ENCODE measurements around the gene SORCS2.

The SORCS2 gene

DNA sequence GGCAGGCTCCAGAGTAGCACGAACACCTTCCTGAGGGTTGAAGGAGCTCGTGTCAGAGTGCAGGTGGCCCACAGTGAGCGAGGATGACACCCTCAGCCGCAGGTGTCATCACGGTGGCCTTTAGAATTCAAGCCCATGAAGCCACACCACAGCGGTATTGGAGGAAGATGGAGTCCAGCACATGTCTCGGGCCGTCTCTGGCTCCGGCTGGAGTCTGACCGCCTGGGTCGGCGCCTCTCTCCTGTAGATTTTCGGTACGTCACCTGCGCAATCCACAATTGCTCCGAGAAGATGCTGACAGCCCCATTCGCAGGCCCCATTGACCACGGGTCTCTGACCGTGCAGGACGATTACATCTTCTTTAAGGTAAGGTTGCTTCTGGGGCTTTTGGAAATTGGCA lies 471.8 kb downstream of the SORCS2 start:
- H2AK5ac ChIP-seq (ENCODE audit: low read length, severe bottlenecking) = no peak overlapping the region
- H3K27me3 ChIP-seq (ENCODE audit: control insufficient read depth in 1 of 2, insufficient read depth in 1 of 2, low read length in 2 of 2) = peaks cover 0 to 17% of the 10 kb centered on the region in 2 experiments
- H3K9ac ChIP-seq (ENCODE audit: low read length) = no peak overlapping the region
- no peaks in the 10 kb centered on the region for H3K79me1 ChIP-seq (replicated peaks; ENCODE audit: low read length, poor library complexity, severe bottlenecking)
- no peak overlapping the region for H2AFZ ChIP-seq (ENCODE audit: low read depth, low read length)
- H3K14ac ChIP-seq (ENCODE audit: low read length in 2 of 2) = no peak overlapping the region
- no peak overlapping the region for H2BK5ac ChIP-seq (ENCODE audit: low read depth, low read length, poor library complexity, severe bottlenecking)
- WGBS = 91% methylated on average over 20 of the region's 20 CpGs
- DNase-seq = no peak
- H2BK12ac ChIP-seq (ENCODE audit: low read length in 2 of 2) = no peak overlapping the region
- no peak overlapping the region for H4K91ac ChIP-seq (ENCODE audit: low read length)
- H3K4me3 ChIP-seq (ENCODE audit: insufficient read depth in 1 of 2, low read depth in 1 of 2, low read length in 2 of 2) = no peak overlapping the region
- no peak overlapping the region for H3K4ac ChIP-seq (ENCODE audit: low read depth in 1 of 2, low read length in 2 of 2)
- no peak overlapping the region for H3K4me2 ChIP-seq (ENCODE audit: low read length, poor library complexity, severe bottlenecking)
- H3K9me3 ChIP-seq (ENCODE audit: control insufficient read depth, low read length) = no peaks in the 10 kb centered on the region
- H3K4me1 ChIP-seq (ENCODE audit: control insufficient read depth, insufficient read depth, low read depth, low read length) = peaks cover 10% of the 10 kb centered on the region
- H2BK120ac ChIP-seq (ENCODE audit: low read depth, low read length) = no peak overlapping the region
- H3K18ac ChIP-seq (ENCODE audit: low read depth in 1 of 2, low read length in 2 of 2) = no peak overlapping the region
- no peak overlapping the region for H3K23ac ChIP-seq (ENCODE audit: low read length in 2 of 2)
- no peak overlapping the region for H4K8ac ChIP-seq (ENCODE audit: low read length)
- no peaks in the 10 kb centered on the region for H3K36me3 ChIP-seq (ENCODE audit: control insufficient read depth in 1 of 2, insufficient read depth in 2 of 2, low read depth in 1 of 2, low read length in 2 of 2)
- no peak overlapping the region for H3K27ac ChIP-seq (ENCODE audit: low read length, poor library complexity, severe bottlenecking)
- no peak overlapping the region for H2BK15ac ChIP-seq (ENCODE audit: low read depth, poor library complexity, severe bottlenecking)

DNA sequence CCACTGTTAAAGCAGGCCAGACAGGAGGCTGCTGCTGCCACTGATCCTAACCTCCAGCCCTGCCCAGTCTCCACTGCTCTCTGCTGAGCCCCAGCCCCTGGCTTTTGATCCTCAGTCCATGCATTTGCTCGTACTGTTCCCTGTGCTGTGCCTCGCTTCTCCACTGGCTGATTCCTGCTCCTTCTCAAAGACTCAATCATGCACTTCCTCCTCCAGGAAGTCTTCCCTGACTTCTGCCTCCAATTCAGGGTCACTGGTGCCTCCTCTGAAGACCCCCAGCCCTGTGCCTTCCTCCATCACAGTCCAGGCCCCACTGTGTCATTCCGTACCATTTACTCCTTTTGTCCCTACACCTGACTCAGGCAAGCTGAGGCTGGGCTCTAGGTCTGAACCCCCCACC lies 473.0 kb downstream of the SORCS2 start:
- DNase-seq = no peak
- no peak overlapping the region for H3K14ac ChIP-seq (ENCODE audit: low read length in 2 of 2)
- H2AK5ac ChIP-seq (ENCODE audit: low read length, severe bottlenecking) = no peak overlapping the region
- H3K18ac ChIP-seq (ENCODE audit: low read depth in 1 of 2, low read length in 2 of 2) = no peak overlapping the region
- no peak overlapping the region for H2BK12ac ChIP-seq (ENCODE audit: low read length in 2 of 2)
- no peak overlapping the region for H3K4me2 ChIP-seq (ENCODE audit: low read length, poor library complexity, severe bottlenecking)
- no peaks in the 10 kb centered on the region for H3K9me3 ChIP-seq (ENCODE audit: control insufficient read depth, low read length)
- no peak overlapping the region for H2BK120ac ChIP-seq (ENCODE audit: low read depth, low read length)
- H4K91ac ChIP-seq (ENCODE audit: low read length) = no peak overlapping the region
- no peak overlapping the region for H2BK15ac ChIP-seq (ENCODE audit: low read depth, poor library complexity, severe bottlenecking)
- H3K4ac ChIP-seq (ENCODE audit: low read depth in 1 of 2, low read length in 2 of 2) = no peak overlapping the region
- no peak overlapping the region for H3K23ac ChIP-seq (ENCODE audit: low read length in 2 of 2)
- H3K4me3 ChIP-seq (ENCODE audit: insufficient read depth in 1 of 2, low read depth in 1 of 2, low read length in 2 of 2) = no peak overlapping the region
- no peak overlapping the region for H3K9ac ChIP-seq (ENCODE audit: low read length)
- WGBS = 88% methylated on average over 3 of the region's 3 CpGs
- H3K4me1 ChIP-seq (ENCODE audit: control insufficient read depth, insufficient read depth, low read depth, low read length) = peaks cover 6% of the 10 kb centered on the region
- no peak overlapping the region for H2BK5ac ChIP-seq (ENCODE audit: low read depth, low read length, poor library complexity, severe bottlenecking)
- no peaks in the 10 kb centered on the region for H3K79me1 ChIP-seq (replicated peaks; ENCODE audit: low read length, poor library complexity, severe bottlenecking)
- H3K27ac ChIP-seq (ENCODE audit: low read length, poor library complexity, severe bottlenecking) = no peak overlapping the region
- no peaks in the 10 kb centered on the region for H3K36me3 ChIP-seq (ENCODE audit: control insufficient read depth in 1 of 2, insufficient read depth in 2 of 2, low read depth in 1 of 2, low read length in 2 of 2)
- H3K27me3 ChIP-seq (ENCODE audit: control insufficient read depth in 1 of 2, insufficient read depth in 1 of 2, low read length in 2 of 2) = peaks cover 0 to 11% of the 10 kb centered on the region in 2 experiments
- H4K8ac ChIP-seq (ENCODE audit: low read length) = no peak overlapping the region
- H2AFZ ChIP-seq (ENCODE audit: low read depth, low read length) = no peak overlapping the region

GRCh38 chr4:7666011-7666410 lies 473.7 kb downstream of the SORCS2 start:
- Histone ChIP-seq H3K4me2 (ENCODE audit: low read length, poor library complexity, severe bottlenecking) (no peak overlapping the region), H2BK120ac (ENCODE audit: low read depth, low read length) (no peak overlapping the region), H3K79me1 (replicated peaks; ENCODE audit: low read length, poor library complexity, severe bottlenecking) (no peaks in the 10 kb centered on the region), H2AFZ (ENCODE audit: low read depth, low read length) (no peak overlapping the region), H2BK12ac (ENCODE audit: low read length in 2 of 2) (no peak overlapping the region), H3K27ac (ENCODE audit: low read length, poor library complexity, severe bottlenecking) (no peak overlapping the region), H3K4me1 (ENCODE audit: control insufficient read depth, insufficient read depth, low read depth, low read length) (peaks cover 2% of the 10 kb centered on the region), H4K91ac (ENCODE audit: low read length) (no peak overlapping the region), H3K36me3 (ENCODE audit: control insufficient read depth in 1 of 2, insufficient read depth in 2 of 2, low read depth in 1 of 2, low read length in 2 of 2) (no peaks in the 10 kb centered on the region), H3K27me3 (ENCODE audit: control insufficient read depth in 1 of 2, insufficient read depth in 1 of 2, low read length in 2 of 2) (peaks cover 0 to 8% of the 10 kb centered on the region in 2 experiments), H3K9ac (ENCODE audit: low read length) (no peak overlapping the region), H3K9me3 (ENCODE audit: control insufficient read depth, low read length) (peaks cover under 1% of the 10 kb centered on the region), H2BK5ac (ENCODE audit: low read depth, low read length, poor library complexity, severe bottlenecking) (no peak overlapping the region), H3K18ac (ENCODE audit: low read depth in 1 of 2, low read length in 2 of 2) (no peak overlapping the region), H2AK5ac (ENCODE audit: low read length, severe bottlenecking) (no peak overlapping the region), H3K4me3 (ENCODE audit: insufficient read depth in 1 of 2, low read depth in 1 of 2, low read length in 2 of 2) (no peak overlapping the region), H2BK15ac (ENCODE audit: low read depth, poor library complexity, severe bottlenecking) (no peak overlapping the region), H3K14ac (ENCODE audit: low read length in 2 of 2) (no peak overlapping the region), H3K4ac (ENCODE audit: low read depth in 1 of 2, low read length in 2 of 2) (no peak overlapping the region), H4K8ac (ENCODE audit: low read length) (no peak overlapping the region), H3K23ac (ENCODE audit: low read length in 2 of 2) (no peak overlapping the region)
- DNase-seq = no peak
- 89% methylated on average over 8 of the region's 15 CpGs for WGBS

DNA sequence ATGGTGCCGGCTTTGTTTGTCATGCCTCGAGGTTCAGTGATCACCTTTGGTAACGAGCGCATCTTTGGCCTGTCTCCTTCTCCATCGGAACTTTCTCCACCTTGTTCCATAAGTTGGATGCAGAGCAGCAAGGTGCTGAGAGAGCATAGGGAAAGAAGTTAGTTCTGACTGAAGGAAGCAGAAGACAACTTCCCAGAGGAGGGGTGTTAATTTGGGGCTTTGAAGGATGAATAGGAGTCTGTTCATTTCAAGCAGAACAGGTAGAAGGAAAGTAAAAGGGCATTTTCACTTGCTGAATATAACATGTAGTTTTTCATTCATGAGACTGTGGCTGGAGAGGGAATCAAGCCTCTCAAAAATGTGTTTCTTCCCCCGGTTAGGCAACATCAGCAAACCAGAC lies 474.4 kb downstream of the SORCS2 start:
- H3K36me3 ChIP-seq (ENCODE audit: control insufficient read depth in 1 of 2, insufficient read depth in 2 of 2, low read depth in 1 of 2, low read length in 2 of 2) = no peaks in the 10 kb centered on the region
- H2AK5ac ChIP-seq (ENCODE audit: low read length, severe bottlenecking) = no peak overlapping the region
- no peak overlapping the region for H3K14ac ChIP-seq (ENCODE audit: low read length in 2 of 2)
- no peak overlapping the region for H4K91ac ChIP-seq (ENCODE audit: low read length)
- 93% methylated on average over 6 of the region's 6 CpGs for WGBS
- H3K23ac ChIP-seq (ENCODE audit: low read length in 2 of 2) = no peak overlapping the region
- H3K4me1 ChIP-seq (ENCODE audit: control insufficient read depth, insufficient read depth, low read depth, low read length) = no peaks in the 10 kb centered on the region
- no peak overlapping the region for H2BK12ac ChIP-seq (ENCODE audit: low read length in 2 of 2)
- no peak overlapping the region for H2BK120ac ChIP-seq (ENCODE audit: low read depth, low read length)
- H4K8ac ChIP-seq (ENCODE audit: low read length) = no peak overlapping the region
- H3K79me1 ChIP-seq (replicated peaks; ENCODE audit: low read length, poor library complexity, severe bottlenecking) = no peaks in the 10 kb centered on the region
- no peak overlapping the region for H3K18ac ChIP-seq (ENCODE audit: low read depth in 1 of 2, low read length in 2 of 2)
- no peak overlapping the region for H3K27ac ChIP-seq (ENCODE audit: low read length, poor library complexity, severe bottlenecking)
- H3K4ac ChIP-seq (ENCODE audit: low read depth in 1 of 2, low read length in 2 of 2) = no peak overlapping the region
- H3K4me2 ChIP-seq (ENCODE audit: low read length, poor library complexity, severe bottlenecking) = no peak overlapping the region
- H3K9me3 ChIP-seq (ENCODE audit: control insufficient read depth, low read length) = peaks cover 5% of the 10 kb centered on the region
- no peak overlapping the region for H3K4me3 ChIP-seq (ENCODE audit: insufficient read depth in 1 of 2, low read depth in 1 of 2, low read length in 2 of 2)
- H2AFZ ChIP-seq (ENCODE audit: low read depth, low read length) = no peak overlapping the region
- no peak overlapping the region for H2BK5ac ChIP-seq (ENCODE audit: low read depth, low read length, poor library complexity, severe bottlenecking)
- no peak overlapping the region for H2BK15ac ChIP-seq (ENCODE audit: low read depth, poor library complexity, severe bottlenecking)
- no peak for DNase-seq
- no peak overlapping the region for H3K9ac ChIP-seq (ENCODE audit: low read length)
- H3K27me3 ChIP-seq (ENCODE audit: control insufficient read depth in 1 of 2, insufficient read depth in 1 of 2, low read length in 2 of 2) = peaks cover 0 to 8% of the 10 kb centered on the region in 2 experiments

Measured in mesenchymal stem cell (in vitro differentiated cells and primary cell).